Upper lobe of left lung (tissue), 6 donors: ENCODE data around the gene TMC3. TPM values are rescaled to one million over a fixed set of nuclear protein-coding genes. Genes with fewer than 3 reads are reported as not detected.

Experiments used
- ATAC-seq, 2 donors: fragments of 200-7000 bp; cut with Tn5 transposase; one replicate each; pipeline ENCODE4 v1.9.1; 2022; ENCODE audit warnings: mild to moderate bottlenecking in 2 of 2, moderate library complexity in 2 of 2; ENCODE audit not compliant: low FRiP score in 2 of 2
- DNase-seq, 2 donors: peaks; one replicate each; pipeline ENCODE4 v3.0.0-alpha.2; 2019 to 2020
- H3K27ac ChIP-seq, 4 donors: fragments of 200-600 bp; sonication (generic); one replicate each; pipeline ENCODE4 v1.5.1; 2016 to 2019
- H3K27me3 ChIP-seq, 4 donors: fragments of 200-600 bp; sonication (generic); one replicate each; pipeline ENCODE4 v1.5.1; 2017 to 2019
- H3K36me3 ChIP-seq, 4 donors: fragments of 200-600 bp; sonication (generic); one replicate each; pipeline ENCODE4 v1.5.1; 2016 to 2019
- H3K4me1 ChIP-seq, 4 donors: fragments of 200-600 bp; sonication (generic); one replicate each; pipeline ENCODE4 v1.5.1; 2018 to 2019
- H3K4me3 ChIP-seq, 4 donors: fragments of 200-600 bp; sonication (generic); one replicate each; pipeline ENCODE4 v1.5.1; 2017 to 2019; ENCODE audit warnings: mild to moderate bottlenecking in 2 of 4, moderate library complexity in 1 of 4
- H3K9me3 ChIP-seq, 4 donors: fragments of 200-600 bp; sonication (generic); one replicate each; pipeline ENCODE4 v1.5.1; 2018 to 2019
- EP300 ChIP-seq, 4 donors: sonication (generic); formaldehyde crosslinking; IDR thresholded peaks; one replicate each; pipeline ENCODE4 v1.5.1; 2017; ENCODE audit warnings: antibody characterized with exemption in 4 of 4, control low read depth in 2 of 4
- POLR2A ChIP-seq, 4 donors: fragments of 450-650 bp; IDR thresholded peaks; one replicate each; pipeline ENCODE4 v1.5.1; 2016 to 2017; ENCODE audit warnings: antibody characterized with exemption in 4 of 4, mild to moderate bottlenecking in 2 of 4
- POLR2AphosphoS5 ChIP-seq, 2 donors: sonication (generic); formaldehyde crosslinking; IDR thresholded peaks; one replicate each; pipeline ENCODE4 v1.5.1; 2017; ENCODE audit warnings: antibody characterized with exemption in 2 of 2
- WGBS, 2 donors: methylation state at CpG; one replicate each; pipeline ENCODE4 v1.1.5; 2017 to 2018; 5-methylcytosine and 5-hydroxymethylcytosine counted together
- total RNA-seq, 6 donors: library from RNA; depleted of rRNA in 4 of 6; stranded (reverse); fragments of >200 nt in 4 of 6; gene quantifications; one replicate each; pipeline versions ENCODE4 v1.1.0 to v1.2.1, GENCODE V29; 2016 to 2021
- TF ChIP-seq, protein P1 (sequence below), 6 experiments: fragments of 450-650 bp in 4 of 6; fragments of 200-600 bp in 2 of 6; sonication (generic) in 2 of 6; IDR thresholded peaks; one replicate each; pipeline ENCODE4 v1.5.1; 2016 to 2019; ENCODE audit warnings: antibody characterized with exemption in 6 of 6
- donor health status: DM: no; HTN: no; CAD: no; lungs with moderate emphysema.
- donor health status: DM: no; HTN: yes; CAD: no; lungs with severe emphysema.

TMC3 gene
- total RNA-seq, 6 donors from 2014 or later: not detected

GRCh38 chr15:81302701-81303109, 71.3 kb downstream of the TMC3 start:
- Histone ChIP-seq H3K9me3 (no peaks in the 10 kb centered on the region), H3K27me3 (no peaks in the 10 kb centered on the region), H3K4me1 (peaks cover 25 to 46% (median 37%) of the 10 kb centered on the region in 4 donors), H3K27ac (peak overlapping the region; percentile 58 to 74 (median 70)), H3K4me3 (no peak overlapping the region), H3K36me3 (peaks cover 15 to 91% (median 42%) of the 10 kb centered on the region in 4 donors)
- peak; percentile 17 to 59 for ATAC-seq
- TF ChIP-seq EP300 (IDR thresholded peaks at IDR 0.05): no peak
- WGBS, 2 donors: 71 to 76% methylated on average over 6 of the region's 6 CpGs
- no peak for DNase-seq

- Histone ChIP-seq H3K9me3 (no peaks in the 10 kb centered on the region), H3K27me3 (no peaks in the 10 kb centered on the region), H3K36me3 (peaks cover 13 to 83% (median 37%) of the 10 kb centered on the region in 4 donors), H3K27ac (peak overlapping the region; percentile 65 to 74 (median 70)), H3K4me1 (peaks cover 25 to 54% (median 41%) of the 10 kb centered on the region in 4 donors), H3K4me3 (no peak overlapping the region)
- DNase-seq (peak in 1 of 2 donors; percentile 73), ATAC-seq (peak; percentile 72 to 74)
- TF ChIP-seq EP300 (IDR thresholded peaks at IDR 0.05): no peak
- TF ChIP-seq, protein P1, sequence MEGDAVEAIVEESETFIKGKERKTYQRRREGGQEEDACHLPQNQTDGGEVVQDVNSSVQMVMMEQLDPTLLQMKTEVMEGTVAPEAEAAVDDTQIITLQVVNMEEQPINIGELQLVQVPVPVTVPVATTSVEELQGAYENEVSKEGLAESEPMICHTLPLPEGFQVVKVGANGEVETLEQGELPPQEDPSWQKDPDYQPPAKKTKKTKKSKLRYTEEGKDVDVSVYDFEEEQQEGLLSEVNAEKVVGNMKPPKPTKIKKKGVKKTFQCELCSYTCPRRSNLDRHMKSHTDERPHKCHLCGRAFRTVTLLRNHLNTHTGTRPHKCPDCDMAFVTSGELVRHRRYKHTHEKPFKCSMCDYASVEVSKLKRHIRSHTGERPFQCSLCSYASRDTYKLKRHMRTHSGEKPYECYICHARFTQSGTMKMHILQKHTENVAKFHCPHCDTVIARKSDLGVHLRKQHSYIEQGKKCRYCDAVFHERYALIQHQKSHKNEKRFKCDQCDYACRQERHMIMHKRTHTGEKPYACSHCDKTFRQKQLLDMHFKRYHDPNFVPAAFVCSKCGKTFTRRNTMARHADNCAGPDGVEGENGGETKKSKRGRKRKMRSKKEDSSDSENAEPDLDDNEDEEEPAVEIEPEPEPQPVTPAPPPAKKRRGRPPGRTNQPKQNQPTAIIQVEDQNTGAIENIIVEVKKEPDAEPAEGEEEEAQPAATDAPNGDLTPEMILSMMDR (IDR thresholded peaks at IDR 0.05): no peak
- TF ChIP-seq POLR2AphosphoS5 (IDR thresholded peaks at IDR 0.05): no peak
- no peak for TF ChIP-seq POLR2A (IDR thresholded peaks at IDR 0.05)
- 61 to 89% methylated on average over 2 to 5 of the region's 5 CpGs for WGBS, 2 donors
Observed at GRCh38 chr15:81301815-81302399, 72.1 kb downstream of the TMC3 start.

- TF ChIP-seq EP300 (IDR thresholded peaks at IDR 0.05) (no peak), POLR2A (IDR thresholded peaks at IDR 0.05) (no peak), POLR2AphosphoS5 (IDR thresholded peaks at IDR 0.05) (no peak)
- TF ChIP-seq, protein P1 (IDR thresholded peaks at IDR 0.05): no peak
- ATAC-seq (no peak), DNase-seq (no peak)
- Histone ChIP-seq H3K4me3 (peak overlapping the region in 1 of 4 donors; percentile 50), H3K9me3 (no peaks in the 10 kb centered on the region), H3K4me1 (peaks cover 28 to 59% (median 45%) of the 10 kb centered on the region in 4 donors), H3K36me3 (peaks cover 7 to 78% (median 33%) of the 10 kb centered on the region in 4 donors), H3K27me3 (no peaks in the 10 kb centered on the region), H3K27ac (peak overlapping the region in 3 of 4 donors; percentile 65 to 74 (median 73))
- WGBS, 2 donors: 86 to 94% methylated on average over 4 of the region's 4 CpGs
Observed at GRCh38 chr15:81301385-81301784, 72.6 kb downstream of the TMC3 start.

- H3K4me1 ChIP-seq: peaks cover 40 to 67% (median 57%) of the 10 kb centered on the region in 4 donors
Observed at GRCh38 chr15:81299630-81300273, 74.3 kb downstream of the TMC3 start.

GRCh38 chr15:81299156-81299555, 74.9 kb downstream of the TMC3 start:
- peak overlapping the region in 3 of 4 donors; percentile 79 to 83 (median 83) for H3K27ac ChIP-seq
- 71 to 73% methylated on average over 3 of the region's 3 CpGs for WGBS, 2 donors
- DNase-seq (no peak), ATAC-seq (no peak)
- peaks cover 40 to 68% (median 58%) of the 10 kb centered on the region in 4 donors for H3K4me1 ChIP-seq
- no peaks in the 10 kb centered on the region for H3K9me3 ChIP-seq
- peak overlapping the region in 3 of 4 donors; percentile 34 to 50 (median 42) for H3K4me3 ChIP-seq
- no peaks in the 10 kb centered on the region for H3K27me3 ChIP-seq
- peaks cover 0 to 59% (median 17%) of the 10 kb centered on the region in 4 donors for H3K36me3 ChIP-seq
- TF ChIP-seq POLR2A (IDR thresholded peaks at IDR 0.05) (no peak), POLR2AphosphoS5 (IDR thresholded peaks at IDR 0.05) (no peak), EP300 (IDR thresholded peaks at IDR 0.05) (no peak)
- TF ChIP-seq, protein P1 (IDR thresholded peaks at IDR 0.05): no peak

More at GRCh38 chr15:81299630-81300273, 74.3 kb downstream of the TMC3 start:
- Histone ChIP-seq H3K4me3 (peak overlapping the region in 3 of 4 donors; percentile 34 to 50 (median 42)), H3K27ac (peak overlapping the region in 3 of 4 donors; percentile 79 to 83 (median 83)), H3K36me3 (peaks cover 0 to 61% (median 19%) of the 10 kb centered on the region in 4 donors), H3K9me3 (no peaks in the 10 kb centered on the region), H3K27me3 (no peaks in the 10 kb centered on the region)
- WGBS, 2 donors: 72 to 79% methylated on average over 4 to 14 of the region's 14 CpGs
- ATAC-seq: no peak
- no peak for DNase-seq
- TF ChIP-seq POLR2A (IDR thresholded peaks at IDR 0.05) (no peak), EP300 (IDR thresholded peaks at IDR 0.05) (no peak), POLR2AphosphoS5 (IDR thresholded peaks at IDR 0.05) (no peak)
- TF ChIP-seq, protein P1 (IDR thresholded peaks at IDR 0.05): no peak
